Stimulated activated CD4-positive, alpha-beta T cell treated with anti-CD3 and anti-CD28 coated beads, Interleukin-12 subunit alpha, Interleukin-12 subunit beta, amount 100 ng/mL, for 48 hours (primary cell): Measurements from ENCODE around the gene PCGF3.
"Not testable (repeated sequence)": the region's sequence is repeated elsewhere in the genome, so short reads cannot be mapped to it uniquely, and the experiment has no call there.

Source experiments
- DNase-seq, 3 donors: peaks; one replicate each; pipeline ENCODE4 v3.0.0-alpha.2; 2020; ENCODE audit warnings: low read depth in 2 of 3, low spot score in 1 of 3

PCGF3 gene

GRCh38 chr4:703336-704197, 2.1 kb upstream of the PCGF3 start:
- DNase-seq = no peak

DNA sequence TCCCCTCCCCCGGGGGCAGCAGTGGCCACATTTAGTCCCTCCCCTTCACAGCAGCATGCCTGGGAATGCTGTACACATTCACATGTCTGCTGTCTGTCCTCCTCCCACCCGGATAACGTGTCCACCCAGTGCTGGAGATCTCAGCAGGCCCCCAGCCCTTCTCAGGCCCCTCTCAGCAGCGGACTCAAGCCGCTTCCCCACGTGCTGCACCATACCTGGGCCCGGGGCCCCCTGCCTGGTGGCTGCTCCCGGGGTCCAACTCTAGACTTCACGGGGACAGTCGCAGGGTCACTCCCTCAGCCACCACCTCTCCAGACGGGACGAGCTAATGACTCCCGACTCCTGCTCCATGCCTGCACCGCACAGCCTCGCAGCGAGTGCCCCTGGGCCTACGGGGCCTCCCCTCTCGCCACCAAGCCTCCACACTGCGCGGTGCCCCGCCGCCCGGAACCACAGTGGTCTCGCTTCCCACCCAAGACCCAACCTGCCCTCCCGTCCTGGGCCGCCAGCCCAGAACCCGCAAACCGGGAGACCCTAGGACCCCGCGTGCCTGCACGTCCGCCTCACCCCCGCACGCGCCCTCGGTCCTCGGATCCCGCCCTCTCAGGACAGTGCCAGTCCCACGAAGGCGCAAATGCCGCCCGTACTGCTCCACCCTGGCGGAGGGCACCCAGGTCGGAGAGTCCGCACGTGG, 1.3 kb upstream of the PCGF3 start:
- no peak for DNase-seq

GRCh38 chr4:704971-705277, 708 bp upstream of the PCGF3 start:
- DNase-seq = no peak

DNA sequence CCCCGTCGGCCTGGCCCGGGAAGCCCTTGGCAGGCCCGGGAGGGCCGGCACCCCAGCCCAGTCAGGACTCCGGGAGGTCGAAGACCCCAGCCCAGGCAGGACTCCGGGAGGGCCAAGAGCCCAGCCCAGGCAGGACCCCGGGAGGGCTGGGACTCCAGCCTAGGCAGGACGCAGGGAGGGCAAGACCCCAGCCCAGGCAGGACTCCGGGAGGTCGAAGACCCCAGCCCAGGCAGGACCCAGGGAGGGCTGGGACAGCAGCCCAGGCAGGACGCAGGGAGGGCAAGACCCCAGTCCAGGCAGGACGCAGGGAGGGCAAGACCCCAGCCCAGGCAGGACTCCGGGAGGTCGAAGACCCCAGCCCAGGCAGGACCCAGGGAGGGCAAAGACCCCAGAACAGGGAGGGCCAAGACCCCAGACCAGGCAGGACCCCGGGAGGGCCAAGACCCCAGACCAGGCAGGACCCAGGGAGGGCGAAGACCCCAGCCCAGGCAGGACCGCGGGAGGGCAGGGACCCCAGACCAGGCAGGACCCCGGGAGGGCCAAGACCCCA, 526 bp downstream of the PCGF3 start:
- not testable (repeated sequence) for DNase-seq

DNA sequence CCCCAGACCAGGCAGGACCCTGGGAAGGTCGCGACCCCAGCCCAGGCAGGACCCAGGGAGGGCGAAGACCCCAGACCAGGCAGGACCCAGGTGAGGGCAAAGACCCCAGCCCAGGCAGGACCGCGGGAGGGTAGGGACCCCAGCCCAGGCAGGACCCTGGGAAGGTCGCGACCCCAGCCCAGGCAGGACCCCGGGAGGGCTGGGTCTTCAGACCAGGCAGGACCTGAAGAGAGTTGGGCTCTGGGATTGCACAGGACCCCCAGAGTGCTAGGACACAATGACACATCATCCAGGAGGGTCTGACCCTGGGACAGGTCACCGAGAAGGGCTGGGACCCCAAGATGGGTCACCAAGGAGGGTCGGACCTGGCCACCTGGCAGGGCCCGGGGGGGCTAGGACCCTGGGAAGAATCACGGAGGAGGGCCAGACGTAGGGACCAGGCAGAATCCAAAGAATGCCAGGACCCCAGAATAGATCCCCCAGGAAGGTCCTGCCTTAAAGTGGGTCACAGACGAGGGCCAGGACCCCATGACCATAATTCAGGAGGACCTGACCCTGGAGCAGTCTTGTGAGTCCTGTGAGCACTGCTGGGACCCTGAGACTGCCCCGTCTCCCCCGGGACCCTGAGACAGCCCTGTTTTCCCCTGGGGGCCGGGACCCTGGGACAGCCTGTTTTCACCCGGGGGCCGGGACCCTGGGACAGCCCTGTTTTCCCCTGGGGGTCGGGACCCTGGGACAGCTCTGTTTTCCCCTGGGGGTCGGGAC, 1.4 kb downstream of the PCGF3 start:
- DNase-seq = no peak

DNA sequence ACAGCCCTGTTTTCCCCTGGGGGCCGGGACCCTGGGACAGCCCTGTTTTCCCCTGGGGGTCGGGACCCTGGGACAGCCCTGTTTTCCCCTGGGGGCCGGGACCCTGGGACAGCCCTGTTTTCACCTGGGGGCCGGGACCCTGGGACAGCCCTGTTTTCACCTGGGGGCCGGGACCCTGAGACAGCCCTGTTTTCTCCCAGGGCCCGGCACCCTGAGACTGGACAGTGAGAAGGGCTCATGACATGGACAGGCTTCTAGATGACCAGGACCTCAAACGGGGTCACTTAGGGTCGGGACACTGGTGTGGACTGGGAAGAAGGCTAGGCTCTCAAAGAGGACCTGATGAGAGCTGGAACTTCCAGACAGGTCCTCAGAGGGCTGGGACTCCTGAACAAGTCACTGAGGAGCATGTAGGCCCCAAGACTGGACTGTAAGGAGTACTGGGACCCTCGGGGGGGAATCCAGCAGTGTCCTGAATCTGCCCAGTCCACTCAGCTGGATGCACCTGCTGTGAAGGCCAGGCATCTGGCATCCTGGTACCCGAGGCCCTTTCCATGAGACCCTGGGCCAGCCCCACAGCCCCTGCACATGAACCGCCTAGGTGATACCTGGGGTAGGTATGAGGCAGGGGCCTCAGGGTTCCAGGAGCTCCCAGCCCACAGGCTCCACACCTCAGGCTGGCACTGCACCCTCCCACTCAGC, 2.4 kb downstream of the PCGF3 start:
- no peak for DNase-seq

- no peak for DNase-seq
These were observed 3.0 kb downstream of the PCGF3 start for GRCh38 chr4:708631-708933.

DNA sequence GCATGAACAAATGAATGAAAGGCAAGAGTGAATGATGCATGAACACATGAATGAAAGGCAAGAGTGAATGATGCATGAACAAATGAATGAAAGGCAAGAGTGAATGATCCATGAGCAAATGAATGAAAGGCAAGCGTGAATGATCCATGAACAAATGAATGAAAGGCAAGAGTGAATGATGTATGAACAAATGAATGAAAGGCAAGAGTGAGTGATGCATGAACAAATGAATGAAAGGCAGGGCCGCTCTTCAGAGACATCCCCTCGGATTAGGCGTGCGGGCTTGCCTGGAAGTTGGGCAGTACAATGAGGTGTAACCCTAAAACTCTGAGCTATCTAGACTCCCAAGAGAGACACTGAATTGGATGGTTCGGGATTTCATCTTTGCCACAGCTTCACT, 3.7 kb downstream of the PCGF3 start:
- no peak for DNase-seq

DNA sequence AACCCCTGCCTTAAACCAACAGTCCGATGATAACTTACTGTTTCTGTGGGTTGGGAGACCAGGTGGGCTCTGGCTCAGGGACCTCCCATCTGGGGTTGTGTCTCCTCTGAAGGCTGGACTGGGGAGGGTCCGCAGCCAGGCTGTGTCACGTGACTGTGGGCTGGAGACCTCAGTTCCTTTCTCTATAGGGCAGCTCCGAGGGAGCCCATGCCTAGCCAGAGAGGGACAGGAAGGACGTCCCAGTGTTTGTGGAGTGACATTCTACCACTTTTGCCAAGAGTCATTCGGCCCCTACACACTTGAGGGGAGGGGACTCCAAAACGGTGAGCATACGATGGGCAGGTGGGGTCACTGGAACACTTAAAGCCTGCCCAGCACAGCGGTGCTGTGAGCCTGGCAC, 4.5 kb downstream of the PCGF3 start:
- no peak for DNase-seq

DNA sequence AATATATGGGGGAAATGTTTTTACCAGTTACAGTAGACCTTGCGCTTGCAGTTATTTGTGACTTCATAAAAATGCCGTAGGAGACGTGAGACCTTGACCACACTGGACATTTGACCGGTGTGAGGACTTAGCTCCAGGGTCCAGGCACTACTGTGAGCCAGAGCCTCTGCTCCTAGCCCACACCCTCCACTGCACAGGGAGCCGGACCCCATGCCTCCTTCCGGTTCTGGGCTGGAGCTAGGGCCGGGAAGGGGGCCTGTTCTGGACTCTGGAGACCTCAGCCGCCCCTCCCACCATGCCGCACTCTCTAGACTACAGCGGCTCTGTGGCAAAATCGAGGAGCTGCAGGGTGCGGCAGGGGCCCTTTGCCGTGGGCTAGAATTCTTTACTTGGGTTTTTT, 5.3 kb downstream of the PCGF3 start:
- DNase-seq = no peak

DNA sequence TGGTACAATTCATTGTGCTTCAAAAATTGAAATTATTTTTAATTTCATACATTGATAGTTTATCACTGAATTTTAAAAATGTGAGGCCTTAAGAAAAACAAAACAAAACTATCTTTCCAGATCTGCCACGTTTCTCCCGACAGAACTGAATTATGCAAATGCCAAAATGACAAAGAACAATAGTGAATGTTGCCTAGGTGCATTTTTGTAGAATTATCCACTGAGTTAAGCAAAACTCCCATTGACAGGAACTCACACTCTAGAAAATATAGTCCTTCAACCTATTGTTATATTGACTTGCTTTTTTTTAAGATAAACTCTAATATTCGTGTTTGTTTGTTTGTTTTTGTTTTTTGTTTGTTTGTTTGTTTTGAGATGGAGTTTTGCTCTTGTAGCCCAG, 6.5 kb downstream of the PCGF3 start:
- DNase-seq = no peak

DNA sequence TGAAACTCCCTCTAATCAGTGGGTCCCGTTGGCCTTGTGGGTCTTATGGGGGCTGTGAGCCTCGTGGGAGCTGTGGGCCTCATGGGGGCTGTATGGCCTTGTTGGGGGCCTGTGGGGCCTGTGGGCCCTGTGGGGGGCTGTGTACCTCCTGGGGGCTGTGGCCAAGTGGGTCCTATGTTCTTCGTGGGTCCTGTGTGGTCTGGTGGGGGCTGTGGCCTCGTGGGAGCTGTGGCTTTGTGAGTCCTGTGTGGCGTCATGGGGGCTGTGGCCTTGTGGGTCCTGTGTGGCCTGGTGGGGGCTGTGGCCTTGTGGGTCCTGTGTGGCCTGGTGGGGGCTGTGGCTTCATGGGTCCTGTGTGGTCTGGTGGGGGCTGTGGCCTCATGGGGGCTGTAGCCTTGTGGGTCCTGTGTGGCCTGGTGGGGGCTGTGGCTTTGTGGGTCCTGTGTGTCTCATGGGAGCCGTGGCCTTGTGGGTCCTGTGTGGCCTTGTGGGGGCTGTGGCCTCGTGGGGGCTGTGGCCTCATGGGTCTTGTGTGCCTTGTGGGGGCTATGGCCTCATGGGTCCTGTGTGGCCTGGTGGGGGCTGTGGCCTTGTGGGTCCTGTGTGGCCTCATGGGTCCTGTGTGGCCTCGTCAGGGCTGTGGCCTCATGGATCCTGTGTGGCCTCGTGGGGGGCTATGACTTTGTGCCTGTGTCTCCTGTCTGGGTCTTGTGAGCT, 7.4 kb downstream of the PCGF3 start:
- DNase-seq = no peak

DNA sequence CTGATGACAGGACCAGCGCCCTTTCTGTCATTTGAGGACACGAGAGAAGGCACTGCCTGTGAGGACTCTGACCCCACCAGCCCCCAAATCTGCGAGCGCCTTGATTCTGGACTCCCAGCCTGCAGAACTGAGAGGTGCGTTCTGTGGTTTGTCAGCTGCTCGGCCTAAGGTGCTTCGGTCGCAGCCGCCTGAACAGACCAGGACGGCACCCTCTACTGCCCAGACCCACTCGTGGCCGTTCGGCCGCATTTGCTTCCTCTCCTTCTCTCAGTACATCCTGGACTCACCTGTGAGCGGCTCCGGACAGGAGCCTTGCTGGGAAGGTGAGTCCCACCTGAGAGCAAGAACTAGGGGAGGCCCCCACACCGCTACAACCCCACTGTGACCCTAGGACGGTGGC, 8.5 kb downstream of the PCGF3 start:
- DNase-seq = no peak

GRCh38 chr4:717601-718320, 12.1 kb downstream of the PCGF3 start:
- DNase-seq = no peak

DNA sequence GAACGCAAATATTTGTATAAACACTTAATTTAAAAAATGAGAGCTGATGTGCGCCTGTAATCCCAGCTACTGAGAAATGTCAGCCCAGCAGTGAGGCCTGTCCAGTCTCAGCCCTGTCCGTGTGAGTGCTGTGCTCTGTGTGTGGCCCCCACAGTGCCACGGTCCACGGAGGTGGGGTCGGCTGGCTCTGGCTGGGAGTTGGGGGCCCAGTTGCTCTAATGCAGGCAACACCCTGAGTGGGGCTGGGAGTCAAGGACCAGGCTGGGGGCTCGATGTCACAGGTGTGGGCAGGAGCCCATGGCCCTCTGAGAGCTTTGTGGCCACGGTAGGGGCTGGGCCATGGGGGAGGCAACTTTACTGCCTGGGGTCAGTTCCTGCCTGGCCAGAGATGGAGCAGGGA, 12.8 kb downstream of the PCGF3 start:
- DNase-seq = no peak

- no peak for DNase-seq
These were observed 14.7 kb downstream of the PCGF3 start for GRCh38 chr4:720111-720860.

DNA sequence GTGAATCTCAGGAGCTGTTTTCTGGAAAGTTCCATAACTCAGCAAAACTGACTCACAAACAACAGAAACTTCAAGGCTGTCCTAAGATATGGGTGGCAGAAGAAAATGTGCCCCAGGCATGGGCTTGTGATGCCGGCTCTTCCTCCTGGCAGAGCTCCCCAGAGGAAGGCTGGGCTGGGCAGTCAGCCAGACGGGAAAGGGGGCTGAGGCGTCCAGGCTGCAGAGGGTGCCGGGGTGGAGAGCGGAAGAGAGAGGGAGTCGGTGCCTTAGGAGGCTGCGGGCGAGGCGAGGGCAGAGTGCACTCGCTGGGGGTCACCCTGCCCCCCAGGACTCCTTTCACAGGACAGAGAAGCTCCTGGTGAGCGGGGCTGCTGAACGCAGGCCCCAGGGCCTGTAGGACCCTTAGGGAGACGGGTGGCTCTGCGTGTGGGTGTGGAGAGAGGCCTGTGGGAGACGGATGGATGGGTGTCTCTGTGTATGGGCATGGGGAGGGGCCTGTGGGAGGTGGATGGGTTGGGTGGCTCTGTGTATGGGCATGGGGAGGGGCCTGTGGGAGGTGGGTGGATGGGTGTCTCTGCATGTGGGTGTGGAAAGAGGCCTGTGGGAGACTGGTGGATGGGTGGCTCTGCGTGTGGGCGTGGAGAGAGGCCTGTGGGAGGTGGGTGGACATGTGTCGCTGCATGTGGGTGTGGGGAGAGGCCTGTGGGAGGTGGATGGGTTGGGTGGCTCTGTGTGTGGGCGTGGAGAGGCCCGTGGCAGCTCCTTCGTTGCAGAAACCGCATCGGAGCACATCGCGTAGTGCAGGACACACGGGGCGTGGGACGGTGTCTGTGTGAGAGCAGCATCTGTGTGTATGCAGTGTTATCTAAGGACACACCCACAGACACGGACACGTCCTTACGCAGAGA, 15.9 kb downstream of the PCGF3 start:
- no peak for DNase-seq

- DNase-seq = no peak
These were observed 16.6 kb downstream of the PCGF3 start for GRCh38 chr4:722169-722725.
